Neutrophil (primary cell): ENCODE results near the gene SWAP70.

Experiments
- H3K27ac ChIP-seq: fragments of 200-600 bp; sonication (generic); 2 replicates; pipeline ENCODE4 v1.5.1; 2016; ENCODE audit warnings: mild to moderate bottlenecking, moderate library complexity
- H3K27me3 ChIP-seq: fragments of 200-600 bp; sonication (generic); 2 replicates; pipeline ENCODE4 v1.6.0; 2016; ENCODE audit warnings: mild to moderate bottlenecking
- H3K36me3 ChIP-seq: fragments of 200-600 bp; sonication (generic); 2 replicates; pipeline ENCODE4 v1.5.1; 2017
- H3K4me1 ChIP-seq, 2 experiments: fragments of 200-600 bp in 1 of 2; sonication (generic) in 1 of 2; 1 replicate in 1 of 2; 2 replicates in 1 of 2; pipeline versions ENCODE4 v1.5.1 to v1.6.1; 2013 to 2016; ENCODE audit warnings: low read depth in 1 of 2, low read length in 1 of 2, mild to moderate bottlenecking in 1 of 2, moderate library complexity in 1 of 2; ENCODE audit not compliant: control insufficient read depth in 1 of 2, insufficient read depth in 1 of 2
- H3K4me3 ChIP-seq, 2 experiments: fragments of 200-600 bp in 1 of 2; sonication (generic) in 1 of 2; 1 replicate in 1 of 2; 2 replicates in 1 of 2; pipeline ENCODE4 v1.5.1; 2013 to 2016; ENCODE audit warnings: low read depth in 1 of 2, low read length in 1 of 2, mild to moderate bottlenecking in 1 of 2, moderate library complexity in 1 of 2
- H3K9me3 ChIP-seq: fragments of 200-600 bp; sonication (generic); 2 replicates; pipeline ENCODE4 v1.5.1; 2016
- TF ChIP-seq, protein P1 (sequence below): fragments of 200-600 bp; sonication (generic); IDR thresholded peaks from 2 replicates; pipeline ENCODE4 v1.5.1; 2016; ENCODE audit warnings: antibody characterized with exemption

SWAP70 gene

DNA sequence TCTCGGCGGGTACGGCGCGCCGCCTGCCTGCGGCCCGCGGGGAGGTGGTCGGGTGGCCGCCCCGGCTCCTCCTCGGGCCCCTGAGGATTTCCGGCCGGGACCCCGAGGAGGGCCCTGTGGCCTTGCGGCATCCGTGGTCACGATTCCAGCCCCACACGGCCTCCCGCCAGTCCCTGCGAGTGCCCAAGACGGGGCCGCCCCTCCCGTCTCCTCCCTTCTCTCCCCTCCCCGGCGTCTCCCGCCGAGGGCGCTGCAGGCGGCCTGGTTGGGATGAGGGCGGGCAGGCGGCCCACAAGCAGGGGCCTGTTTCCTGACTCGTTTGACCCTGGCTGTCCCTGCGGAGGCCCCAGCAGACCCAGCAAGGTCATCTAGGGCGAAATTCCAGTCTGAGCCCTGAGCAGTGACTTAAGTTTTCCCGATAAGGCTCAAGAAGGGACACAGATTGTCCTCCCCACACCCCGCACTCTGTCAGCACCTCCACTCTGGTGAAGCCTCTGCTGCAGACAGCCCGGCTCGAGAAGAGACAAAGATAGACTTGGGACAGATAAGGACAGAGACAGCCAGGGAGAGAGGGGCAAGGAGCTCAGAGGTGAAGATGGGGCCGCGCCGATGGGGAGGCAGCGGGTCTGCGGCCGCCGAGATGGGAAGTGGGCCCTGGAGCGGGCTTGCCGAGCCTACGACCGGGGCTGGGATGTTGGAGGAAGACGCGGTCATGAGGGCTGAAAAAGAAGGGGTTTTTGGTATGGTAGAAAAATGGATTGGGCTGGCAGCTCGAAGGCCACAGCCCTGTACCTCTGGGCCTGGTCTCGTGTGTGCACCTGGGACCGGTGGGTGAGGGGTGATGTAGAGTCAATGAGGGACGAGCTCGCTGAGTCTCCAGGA lies 95.0 kb downstream of the SWAP70 start:
- Histone ChIP-seq H3K36me3 (no peaks in the 10 kb centered on the region), H3K4me3 (peak overlapping the region; percentile 70 to 78), H3K27me3 (peaks cover 12% of the 10 kb centered on the region), H3K4me1 (peaks cover 16 to 18% of the 10 kb centered on the region in 2 experiments), H3K27ac (no peak overlapping the region), H3K9me3 (no peaks in the 10 kb centered on the region)
- TF ChIP-seq, protein P1, sequence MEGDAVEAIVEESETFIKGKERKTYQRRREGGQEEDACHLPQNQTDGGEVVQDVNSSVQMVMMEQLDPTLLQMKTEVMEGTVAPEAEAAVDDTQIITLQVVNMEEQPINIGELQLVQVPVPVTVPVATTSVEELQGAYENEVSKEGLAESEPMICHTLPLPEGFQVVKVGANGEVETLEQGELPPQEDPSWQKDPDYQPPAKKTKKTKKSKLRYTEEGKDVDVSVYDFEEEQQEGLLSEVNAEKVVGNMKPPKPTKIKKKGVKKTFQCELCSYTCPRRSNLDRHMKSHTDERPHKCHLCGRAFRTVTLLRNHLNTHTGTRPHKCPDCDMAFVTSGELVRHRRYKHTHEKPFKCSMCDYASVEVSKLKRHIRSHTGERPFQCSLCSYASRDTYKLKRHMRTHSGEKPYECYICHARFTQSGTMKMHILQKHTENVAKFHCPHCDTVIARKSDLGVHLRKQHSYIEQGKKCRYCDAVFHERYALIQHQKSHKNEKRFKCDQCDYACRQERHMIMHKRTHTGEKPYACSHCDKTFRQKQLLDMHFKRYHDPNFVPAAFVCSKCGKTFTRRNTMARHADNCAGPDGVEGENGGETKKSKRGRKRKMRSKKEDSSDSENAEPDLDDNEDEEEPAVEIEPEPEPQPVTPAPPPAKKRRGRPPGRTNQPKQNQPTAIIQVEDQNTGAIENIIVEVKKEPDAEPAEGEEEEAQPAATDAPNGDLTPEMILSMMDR, result no peak

DNA sequence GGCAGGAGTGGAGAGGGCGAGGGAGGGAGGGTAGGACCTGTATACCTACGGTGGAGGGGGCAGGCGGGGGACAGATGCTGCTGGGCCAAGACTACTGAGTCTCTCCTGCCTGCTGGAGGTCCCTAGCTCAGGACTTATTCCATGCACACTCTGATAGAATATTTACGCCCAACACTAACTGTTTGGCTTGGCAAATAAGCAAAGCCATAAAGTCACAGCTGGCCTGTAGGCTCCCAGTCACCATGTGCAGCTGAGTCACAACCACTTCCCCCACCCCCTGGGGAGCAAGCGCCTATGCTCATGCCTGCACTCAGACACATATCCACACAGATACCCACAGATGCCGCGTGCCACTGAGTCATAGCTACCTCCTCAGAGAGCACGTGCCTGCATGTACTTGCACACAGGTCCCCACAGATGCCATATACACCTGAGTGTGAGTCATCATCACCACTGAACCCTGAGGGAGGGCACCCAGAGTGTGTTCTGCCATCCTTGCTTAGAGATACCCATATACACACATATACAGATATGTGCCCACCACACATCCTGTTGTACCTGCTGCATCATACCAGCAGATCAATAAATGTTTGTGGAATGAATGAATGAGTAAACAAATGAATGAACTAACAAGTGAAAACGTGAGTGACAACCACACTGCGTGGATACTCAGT lies 95.8 kb downstream of the SWAP70 start:
- Histone ChIP-seq H3K36me3 (no peaks in the 10 kb centered on the region), H3K27ac (no peak overlapping the region), H3K4me3 (no peak overlapping the region), H3K27me3 (peaks cover 12% of the 10 kb centered on the region), H3K9me3 (no peaks in the 10 kb centered on the region), H3K4me1 (peaks cover 16 to 18% of the 10 kb centered on the region in 2 experiments)
- TF ChIP-seq, protein P1, result no peak

DNA sequence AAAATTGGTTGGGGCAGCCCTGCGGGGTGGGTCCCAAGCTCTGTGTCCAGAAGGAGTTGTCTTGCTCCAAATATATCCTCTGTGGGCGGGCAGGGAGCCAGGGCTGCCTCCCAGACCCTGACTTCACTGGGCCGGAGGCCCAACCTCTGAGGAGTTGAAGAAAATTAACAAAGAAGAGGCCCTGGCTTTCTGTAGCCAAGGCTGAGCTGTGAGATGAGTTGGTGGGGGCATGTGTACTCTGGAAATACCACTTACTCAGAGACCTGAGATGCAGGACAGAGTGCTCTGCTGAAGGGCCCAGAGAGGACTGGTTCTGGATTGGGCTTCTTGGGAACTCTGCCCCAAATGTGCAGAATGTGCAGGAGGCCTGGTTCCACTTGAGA lies 96.3 kb downstream of the SWAP70 start:
- Histone ChIP-seq H3K36me3 (no peaks in the 10 kb centered on the region), H3K4me3 (no peak overlapping the region), H3K9me3 (no peaks in the 10 kb centered on the region), H3K4me1 (peaks cover 16 to 18% of the 10 kb centered on the region in 2 experiments), H3K27me3 (peaks cover 12% of the 10 kb centered on the region), H3K27ac (no peak overlapping the region)
- TF ChIP-seq, protein P1, result no peak

DNA sequence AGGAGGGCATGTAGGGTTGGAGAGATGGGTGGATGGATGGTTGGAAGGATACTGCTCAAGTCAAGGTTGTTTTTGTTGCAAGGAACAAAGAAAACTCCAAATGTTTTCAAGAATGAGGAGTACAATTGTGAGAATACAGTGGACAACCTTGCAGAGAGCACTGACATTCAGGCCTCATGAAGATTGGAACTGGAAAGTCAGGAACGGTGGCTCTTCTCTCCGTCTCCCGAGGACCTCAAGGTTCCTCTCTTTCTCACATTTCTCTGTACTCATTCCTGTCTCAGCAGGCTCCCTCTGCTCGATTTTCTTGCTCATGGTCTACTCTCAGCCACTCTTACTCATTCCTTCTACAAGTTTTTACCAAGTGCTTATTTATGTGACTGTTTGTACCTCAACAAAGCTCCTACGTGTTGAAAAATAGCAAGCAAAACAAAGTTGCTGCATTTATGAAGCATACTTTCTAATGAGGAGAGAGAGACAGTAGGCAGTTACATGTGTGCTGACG lies 97.6 kb downstream of the SWAP70 start:
- Histone ChIP-seq H3K4me1 (peaks cover 16 to 18% of the 10 kb centered on the region in 2 experiments), H3K27me3 (peaks cover 12% of the 10 kb centered on the region), H3K9me3 (no peaks in the 10 kb centered on the region), H3K36me3 (no peaks in the 10 kb centered on the region), H3K27ac (no peak overlapping the region), H3K4me3 (no peak overlapping the region)
- TF ChIP-seq, protein P1, result no peak

DNA sequence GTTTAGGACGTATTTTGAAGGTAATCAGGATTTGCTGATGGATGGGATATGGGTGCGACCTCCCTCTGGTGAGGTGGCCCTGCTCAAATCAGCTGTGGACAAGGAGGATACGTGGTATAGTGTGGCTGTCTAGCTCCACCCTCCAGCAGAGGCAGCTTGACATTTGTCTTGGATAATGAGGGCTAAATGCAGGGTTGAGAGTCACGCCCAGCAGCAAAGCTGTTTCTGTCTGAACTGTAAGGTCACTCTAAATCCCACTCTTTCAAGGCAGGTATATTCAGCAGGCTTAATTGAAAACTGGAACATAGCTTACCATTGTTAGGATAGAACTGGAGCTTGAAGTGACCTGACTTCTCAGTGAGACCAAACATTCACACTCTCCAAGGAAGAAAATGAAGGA lies 98.7 kb downstream of the SWAP70 start:
- H3K36me3 ChIP-seq, result no peaks in the 10 kb centered on the region
- H3K27ac ChIP-seq, result no peak overlapping the region
- H3K4me3 ChIP-seq, result no peak overlapping the region
- H3K9me3 ChIP-seq, result no peaks in the 10 kb centered on the region
- H3K27me3 ChIP-seq, result peaks cover 12% of the 10 kb centered on the region
- TF ChIP-seq, protein P1, result no peak
- peaks cover 16% of the 10 kb centered on the region in 2 experiments for H3K4me1 ChIP-seq
